ENCODE measurements around the gene HS3ST1.
"Not testable (repeated sequence)": the region's sequence is repeated elsewhere in the genome, so short reads cannot be mapped to it uniquely, and the experiment has no call there.

The HS3ST1 gene

GRCh38 chr4:11397819-11398610, 30.7 kb downstream of the HS3ST1 start:
- DNase-seq = no peak

- DNase-seq = no peak
Observed at GRCh38 chr4:11397146-11397545, 31.5 kb downstream of the HS3ST1 start.

- no peak for DNase-seq
Observed at GRCh38 chr4:11393551-11393950, 35.1 kb downstream of the HS3ST1 start.

GRCh38 chr4:11384072-11384471, 44.6 kb downstream of the HS3ST1 start:
- not testable (repeated sequence) for DNase-seq

GRCh38 chr4:11376571-11376970, 52.1 kb downstream of the HS3ST1 start:
- DNase-seq = no peak

GRCh38 chr4:11376146-11376545, 52.5 kb downstream of the HS3ST1 start:
- DNase-seq = no peak

GRCh38 chr4:11368701-11369115, 60.0 kb downstream of the HS3ST1 start:
- DNase-seq = no peak

GRCh38 chr4:11367371-11367770, 61.3 kb downstream of the HS3ST1 start:
- no peak for DNase-seq

- DNase-seq = no peak
Observed at GRCh38 chr4:11366859-11367258, 61.8 kb downstream of the HS3ST1 start.

GRCh38 chr4:11365039-11365438, 63.7 kb downstream of the HS3ST1 start:
- no peak for DNase-seq

GRCh38 chr4:11359591-11359990, 69.1 kb downstream of the HS3ST1 start:
- no peak for DNase-seq

- no peak for DNase-seq
Observed at GRCh38 chr4:11355226-11355625, 73.5 kb downstream of the HS3ST1 start.

GRCh38 chr4:11354531-11354930, 74.2 kb downstream of the HS3ST1 start:
- no peak for DNase-seq

GRCh38 chr4:11348449-11349088, 80.1 kb downstream of the HS3ST1 start:
- DNase-seq = no peak

- DNase-seq = no peak
Observed at GRCh38 chr4:11344916-11345315, 83.8 kb downstream of the HS3ST1 start.

GRCh38 chr4:11343536-11343935, 85.2 kb downstream of the HS3ST1 start:
- DNase-seq = no peak

Measured in kidney glomerular epithelial cell (primary cell).